GM12878 (cell line): ENCODE measurements around the gene NUDT1. TPM values are rescaled to one million over a fixed set of nuclear protein-coding genes. Genes with fewer than 3 reads are reported as not detected.
A peak's percentile ranks its signal among the peaks of the same experiment; 100 is the strongest.

Experiments
- ATAC-seq: fragments of 200-7000 bp; cut with Tn5 transposase; 3 replicates; pipeline ENCODE4 v1.9.1; 2020; ENCODE audit warnings: mild to moderate bottlenecking, moderate library complexity
- BruUV-seq: library from RNA; stranded (reverse); fragments of 400-500 nt; replicated peaks from 2 replicates; lab custom pipeline; 2021; lab: Mats Ljungman, UMichigan
- CTCF ChIA-PET: fragments of 300-600 bp; sonication (Branson Sonifier 250); formaldehyde crosslinking; extraction: SDS; loops from one replicate; lab custom pipeline; 2021; ENCODE audit warnings: inconsistent platforms; lab: Yijun Ruan, JAX
- POLR2A ChIA-PET: fragments of 350-600 bp; formaldehyde crosslinking; extraction: SDS; loops from one replicate; lab custom pipeline; 2021; ENCODE audit warnings: inconsistent platforms; lab: Charles Lee
- RAD21 ChIA-PET: fragments of 300-600 bp; sonication (Branson Sonifier 250); formaldehyde crosslinking; loops from one replicate; lab custom pipeline; 2023; ENCODE audit warnings: antibody characterized with exemption; ENCODE audit not compliant: unreplicated experiment; lab: Charles Lee
- SMC1A ChIA-PET: fragments of 300-600 bp; sonication (Branson Sonifier 250); formaldehyde crosslinking; loops from one replicate; lab custom pipeline; 2023; ENCODE audit not compliant: unreplicated experiment, uncharacterized antibody; lab: Charles Lee
- DNase-seq: peaks from one replicate; pipeline ENCODE4 v3.0.0-alpha.2; 2011; ENCODE audit warnings: low read depth, low spot score
- FAIRE-seq: peaks from 3 replicates; lab custom pipeline; 2011; peaks lifted over from hg19 to GRCh38; lab: Jason Lieb, UNC
- H2AFZ ChIP-seq: 2 replicates; pipeline ENCODE4 v1.6.0; 2011; ENCODE audit warnings: low read depth, low read length, control low read depth; ENCODE audit not compliant: control insufficient read depth
- H3K27ac ChIP-seq: 2 replicates; pipeline ENCODE4 v1.5.1; 2011; ENCODE audit warnings: control low read depth; ENCODE audit not compliant: control insufficient read depth, insufficient read depth
- H3K27me3 ChIP-seq, 2 experiments: replicated peaks in 1 of 2; 2 replicates each; pipeline versions ENCODE4 v1.6.0 to v1.6.1; 2011; ENCODE audit warnings: low read length in 1 of 2; ENCODE audit not compliant: control insufficient read depth in 2 of 2, insufficient read depth in 2 of 2
- H3K36me3 ChIP-seq, 2 experiments: 2 replicates each; pipeline ENCODE4 v1.5.1; 2011; ENCODE audit warnings: low read length in 1 of 2; ENCODE audit not compliant: control insufficient read depth in 2 of 2, insufficient read depth in 2 of 2
- H3K4me1 ChIP-seq: 2 replicates; pipeline ENCODE4 v1.6.1; 2011; ENCODE audit warnings: mild to moderate bottlenecking, low read length, moderate library complexity, mixed read lengths; ENCODE audit not compliant: control insufficient read depth, insufficient read depth
- H3K4me2 ChIP-seq: 2 replicates; pipeline ENCODE4 v1.6.0; 2011; ENCODE audit warnings: control low read depth; ENCODE audit not compliant: control insufficient read depth, insufficient read depth
- H3K4me3 ChIP-seq: fragments of 200-600 bp; sonication (generic); 2 replicates; pipeline ENCODE4 v1.5.1; 2016
- H3K79me2 ChIP-seq: 2 replicates; pipeline ENCODE4 v1.6.0; 2011; ENCODE audit warnings: low read length; ENCODE audit not compliant: control insufficient read depth, insufficient read depth
- H3K9ac ChIP-seq: 2 replicates; pipeline ENCODE4 v1.8.0; 2011; ENCODE audit warnings: low read length, control low read depth, mixed read lengths; ENCODE audit not compliant: control insufficient read depth, insufficient read depth
- H3K9me3 ChIP-seq: replicated peaks from 3 replicates; pipeline ENCODE4 v1.5.1; 2011; ENCODE audit warnings: mild to moderate bottlenecking, low read length; ENCODE audit not compliant: control insufficient read depth, insufficient read depth
- H4K20me1 ChIP-seq: 2 replicates; pipeline ENCODE4 v1.6.0; 2011; ENCODE audit not compliant: control insufficient read depth, insufficient read depth
- BCL3 ChIP-seq: IDR thresholded peaks from 2 replicates; pipeline ENCODE4 v1.6.1; 2011; ENCODE audit warnings: borderline replicate concordance, low read depth, mild to moderate bottlenecking, moderate library complexity, low read length; ENCODE audit not compliant: insufficient read depth, poor library complexity, severe bottlenecking
- KDM1A ChIP-seq: fragments of 200-600 bp; sonication (generic); IDR thresholded peaks from 2 replicates; pipeline ENCODE4 v1.6.1; 2016; ENCODE audit warnings: borderline replicate concordance
- MYB ChIP-seq: fragments of 150-350 bp; IDR thresholded peaks from 2 replicates; pipeline ENCODE4 v1.6.1; 2014; ENCODE audit warnings: mild to moderate bottlenecking, low read depth, low read length, borderline replicate concordance
- POLR2A ChIP-seq: IDR thresholded peaks from 2 replicates; pipeline ENCODE4 v1.6.1; 2011; ENCODE audit warnings: low read depth, mild to moderate bottlenecking, low read length
- RBBP5 ChIP-seq: fragments of 200-600 bp; sonication (generic); conservative IDR thresholded peaks from 2 replicates; pipeline ENCODE4 v1.6.1; 2016
- SMAD5 ChIP-seq: IDR thresholded peaks from 2 replicates; pipeline ENCODE4 v1.6.1; 2016; ENCODE audit warnings: antibody characterized with exemption, low read depth
- SP1 ChIP-seq: IDR thresholded peaks from one replicate; pipeline ENCODE4 v1.6.1; 2011; ENCODE audit warnings: low read depth, low read length
- SUZ12 ChIP-seq: fragments of 200-600 bp; sonication (generic); IDR thresholded peaks from one replicate; pipeline ENCODE4 v1.6.1; 2018; ENCODE audit warnings: antibody characterized with exemption, mild to moderate bottlenecking; ENCODE audit not compliant: unreplicated experiment
- WGBS: methylation state at CpG from one replicate; pipeline ENCODE4 v1.1.6; 2016; ENCODE audit warnings: low lambda C conversion rate; ENCODE audit not compliant: insufficient replicate concordance, insufficient coverage; ENCODE audit errors: missing lambda C conversion rate; 5-methylcytosine and 5-hydroxymethylcytosine counted together
- in situ Hi-C: fragments of 300-500 bp; cut with MboI; formaldehyde crosslinking; loops from 9 replicates; pipeline ENCODE4 v1.14.3; 2018; ENCODE audit warnings: mixed read lengths
- intact Hi-C: fragments of 100-400 bp; cut with micrococcal nuclease; formaldehyde crosslinking; loops from one replicate; pipeline ENCODE4 v1.14.2; 2022; ENCODE audit not compliant: unreplicated experiment
- polyA plus RNA-seq, 11 experiments: library from polyadenylated mRNA; depleted of rRNA in 4 of 11; unstranded in 6 of 11; stranded (reverse) in 5 of 11; fragments of >200 nt; fragmentation: Nextera tagmentation in 4 of 11; fragmentation: Illumina TruSeq in 1 of 11; extraction: Ambion mirVana in 4 of 11; extraction: Trizol in 1 of 11; gene quantifications; 1 replicate in 1 of 11; 2 replicates in 10 of 11; pipeline versions ENCODE4 v1.2.1 to v1.2.3, GENCODE V29; 2011 to 2016; ENCODE audit warnings: inconsistent platforms in 2 of 11, missing spikeins in 2 of 11, low read depth in 1 of 11
- total RNA-seq, 4 experiments: library from RNA; depleted of rRNA in 3 of 4; stranded (reverse); fragments of >200 nt in 3 of 4; fragmentation: Illumina TruSeq in 1 of 4; extraction: Trizol in 1 of 4; gene quantifications; 2 replicates each; pipeline versions ENCODE4 v1.2.1 to v1.2.3, GENCODE V29; 2013 to 2021

NUDT1 gene
- total and polyA plus RNA-seq, 10 of the 15 experiments (the other 5 are each of a cell fraction or from before 2014, with no cell fraction given): 7.7 to 122 (median 59.2) TPM

GRCh38 chr7:2249744-2250323 is 7.8 kb downstream of the NUDT1 start:
- FAIRE-seq: no peak
- H3K4me2 ChIP-seq: peak overlapping the region; percentile 87

GRCh38 chr7:2251381-2251780 is 9.4 kb downstream of the NUDT1 start:
- intact Hi-C loops (no loop called here), in situ Hi-C loops (no loop called here)
- WGBS: 89% methylated on average over 10 of the region's 10 CpGs
- FAIRE-seq: no peak
- no peak for TF ChIP-seq RBBP5
- no peak for TF ChIP-seq SUZ12
- TF ChIP-seq BCL3: no peak
- TF ChIP-seq SMAD5: no peak
- TF ChIP-seq KDM1A: no peak
- TF ChIP-seq MYB: no peak
- TF ChIP-seq SP1: no peak
- H4K20me1 ChIP-seq: no peaks in the 10 kb centered on the region
- no peaks in the 10 kb centered on the region for H3K27me3 ChIP-seq
- ChIA-PET POLR2A (interaction anchor here (0.5 kb wide), 1 partner anchor 28 kb away, joined by 5 read pairs; no protein-coding TSS in a partner anchor), SMC1A (no interaction called here), CTCF (interaction anchor here (0.6 to 0.7 kb wide), 2 partner anchors 8 to 95 kb away, joined by 3 read pairs; no protein-coding TSS in a partner anchor), RAD21 (interaction anchor here (1.2 kb wide), 1 partner anchor 9 kb away, joined by 3 read pairs; the partner anchor contains the start of genes MRM2 and NUDT1)
- no peak overlapping the region for H3K27ac ChIP-seq
- H3K79me2 ChIP-seq: no peaks in the 10 kb centered on the region; the same call in 1 of the 2 replicates
- no peak for DNase-seq
- H3K4me3 ChIP-seq: no peak overlapping the region
- peaks cover 37% of the 10 kb centered on the region for H3K4me1 ChIP-seq
- BruUV-seq: no TSS peak
- no peak overlapping the region for H3K4me2 ChIP-seq
- no peaks in the 10 kb centered on the region; the same call in 2 of the 3 replicates for H3K9me3 ChIP-seq
- no peak for ATAC-seq
- H3K36me3 ChIP-seq: peaks cover 8 to 29% of the 10 kb centered on the region in 2 experiments; a peak in 3 of 4 replicates
- H2AFZ ChIP-seq: no peak overlapping the region
- no peak overlapping the region for H3K9ac ChIP-seq

More at GRCh38 chr7:2249744-2250323, 7.8 kb downstream of the NUDT1 start:
- SMC1A ChIA-PET: interaction anchor here (1.4 to 3.5 kb wide), 8 partner anchors 9 to 97 kb away, joined by 4 to 27 read pairs (median 8); no protein-coding TSS in a partner anchor
- in situ Hi-C loops: loop anchor here (5.0 kb wide), 1 partner anchor 97 kb away; no protein-coding TSS in a partner anchor
- RAD21 ChIA-PET: interaction anchor here (1.1 to 3.5 kb wide), 4 partner anchors 9 to 99 kb away, joined by 3 to 20 read pairs (median 6); no protein-coding TSS in a partner anchor
- Histone ChIP-seq H3K4me1 (peaks cover 32% of the 10 kb centered on the region), H2AFZ (no peak overlapping the region), H3K9me3 (no peaks in the 10 kb centered on the region; the same call in 2 of the 3 replicates), H3K27me3 (no peaks in the 10 kb centered on the region), H3K4me3 (peak overlapping the region; percentile 36; the same call in 1 of the 2 replicates), H3K36me3 (peaks cover 4 to 19% of the 10 kb centered on the region in 2 experiments; a peak in 3 of 4 replicates), H3K27ac (peak overlapping the region; percentile 67; the same call in 1 of the 2 replicates), H4K20me1 (no peaks in the 10 kb centered on the region), H3K9ac (no peak overlapping the region), H3K79me2 (no peaks in the 10 kb centered on the region; the same call in 1 of the 2 replicates)
- intact Hi-C loops: no loop called here
- no peak; the same call in 2 of the 3 replicates for ATAC-seq
- DNase-seq: no peak
- POLR2A ChIA-PET: interaction anchor here (0.5 to 1.7 kb wide), 4 partner anchors 9 to 47 kb away, joined by 4 to 7 read pairs (median 4); no protein-coding TSS in a partner anchor
- WGBS: 88% methylated on average over 27 of the region's 27 CpGs
- CTCF ChIA-PET: interaction anchor here (0.7 to 2.7 kb wide), 8 partner anchors 11 to 98 kb away, joined by 3 to 21 read pairs (median 7); no protein-coding TSS in a partner anchor
- no TSS peak for BruUV-seq
- TF ChIP-seq POLR2A (peak; percentile 71; the same call in 1 of the 2 replicates), MYB (no peak)
